ENCODE measurements around the gene SCYGR1.
A peak's percentile ranks its signal among the peaks of the same experiment; 100 is the strongest.
"Not testable (repeated sequence)": the region's sequence is repeated elsewhere in the genome, so short reads cannot be mapped to it uniquely, and the experiment has no call there.

The SCYGR1 gene

GRCh38 chr2:227387583-227387982 lies at the start of gene SCYGR1:
Gene SCYGR1 (minus strand): TSS chr2:227387949. CDS start chr2:227387949, 0 bp downstream.
- peak within 1 kb of the TSS; percentile 98 for H3K27ac ChIP-seq (ENCODE audit: low read depth, low read length)
- not testable (repeated sequence) for H2AFZ ChIP-seq (ENCODE audit: low read length, unreplicated experiment); H3K27me3 ChIP-seq (ENCODE audit: insufficient read depth, low read length); H3K4me1 ChIP-seq (ENCODE audit: control insufficient read depth, insufficient read depth, low read length, unreplicated experiment); H3K4me3 ChIP-seq (ENCODE audit: low read depth, low read length); H3K79me2 ChIP-seq (ENCODE audit: control insufficient read depth, insufficient read depth, low read length, unreplicated experiment); H3K36me3 ChIP-seq (ENCODE audit: insufficient read depth, low read length)

- Histone ChIP-seq H3K27ac (ENCODE audit: low read depth, low read length) (no peak overlapping the region), H3K36me3 (ENCODE audit: insufficient read depth, low read length) (no peaks in the 10 kb centered on the region), H3K79me2 (ENCODE audit: control insufficient read depth, insufficient read depth, low read length, unreplicated experiment) (no peaks in the 10 kb centered on the region), H3K4me3 (ENCODE audit: low read depth, low read length) (no peak overlapping the region), H3K27me3 (ENCODE audit: insufficient read depth, low read length) (no peaks in the 10 kb centered on the region), H3K4me1 (ENCODE audit: control insufficient read depth, insufficient read depth, low read length, unreplicated experiment) (no peaks in the 10 kb centered on the region), H2AFZ (ENCODE audit: low read length, unreplicated experiment) (no peak overlapping the region)
Observed at GRCh38 chr2:227436436-227437174, 48.9 kb upstream of the SCYGR1 start.

- peaks cover 7% of the 10 kb centered on the region for H3K4me1 ChIP-seq (ENCODE audit: control insufficient read depth, insufficient read depth, low read length, unreplicated experiment)
- H3K27me3 ChIP-seq (ENCODE audit: insufficient read depth, low read length), result no peaks in the 10 kb centered on the region
- no peak overlapping the region for H3K4me3 ChIP-seq (ENCODE audit: low read depth, low read length)
- no peak overlapping the region for H3K27ac ChIP-seq (ENCODE audit: low read depth, low read length)
- no peaks in the 10 kb centered on the region for H3K36me3 ChIP-seq (ENCODE audit: insufficient read depth, low read length)
- H3K79me2 ChIP-seq (ENCODE audit: control insufficient read depth, insufficient read depth, low read length, unreplicated experiment), result no peaks in the 10 kb centered on the region
- no peak overlapping the region for H2AFZ ChIP-seq (ENCODE audit: low read length, unreplicated experiment)
Observed at GRCh38 chr2:227433171-227433570, 45.4 kb upstream of the SCYGR1 start.

- no peaks in the 10 kb centered on the region for H3K79me2 ChIP-seq (ENCODE audit: control insufficient read depth, insufficient read depth, low read length, unreplicated experiment)
- 0 out of 2 replicates have a peak overlapping the region, but pooled peaks have one; percentile 34 for H3K4me3 ChIP-seq (ENCODE audit: low read depth, low read length)
- H3K27ac ChIP-seq (ENCODE audit: low read depth, low read length), result peak overlapping the region; percentile 4; the same call in 1 of the 2 replicates
- H3K4me1 ChIP-seq (ENCODE audit: control insufficient read depth, insufficient read depth, low read length, unreplicated experiment), result peaks cover 7% of the 10 kb centered on the region
- H3K27me3 ChIP-seq (ENCODE audit: insufficient read depth, low read length), result no peaks in the 10 kb centered on the region
- H2AFZ ChIP-seq (ENCODE audit: low read length, unreplicated experiment), result peak overlapping the region; percentile 83
- no peaks in the 10 kb centered on the region for H3K36me3 ChIP-seq (ENCODE audit: insufficient read depth, low read length)
Observed at GRCh38 chr2:227430639-227431038, 42.9 kb upstream of the SCYGR1 start.

- H3K27me3 ChIP-seq (ENCODE audit: insufficient read depth, low read length), result no peaks in the 10 kb centered on the region
- no peaks in the 10 kb centered on the region for H3K36me3 ChIP-seq (ENCODE audit: insufficient read depth, low read length)
Observed at GRCh38 chr2:227428731-227429285, 41.1 kb upstream of the SCYGR1 start.

GRCh38 chr2:227423656-227424499 lies 36.1 kb upstream of the SCYGR1 start:
- no peaks in the 10 kb centered on the region for H3K27me3 ChIP-seq (ENCODE audit: insufficient read depth, low read length)
- no peak overlapping the region for H2AFZ ChIP-seq (ENCODE audit: low read length, unreplicated experiment)
- no peak overlapping the region for H3K27ac ChIP-seq (ENCODE audit: low read depth, low read length)
- H3K4me3 ChIP-seq (ENCODE audit: low read depth, low read length), result no peak overlapping the region
- no peaks in the 10 kb centered on the region for H3K4me1 ChIP-seq (ENCODE audit: control insufficient read depth, insufficient read depth, low read length, unreplicated experiment)
- H3K36me3 ChIP-seq (ENCODE audit: insufficient read depth, low read length), result no peaks in the 10 kb centered on the region
- H3K79me2 ChIP-seq (ENCODE audit: control insufficient read depth, insufficient read depth, low read length, unreplicated experiment), result no peaks in the 10 kb centered on the region

More at GRCh38 chr2:227428731-227429285, 41.1 kb upstream of the SCYGR1 start:
- H3K4me1 ChIP-seq (ENCODE audit: control insufficient read depth, insufficient read depth, low read length, unreplicated experiment), result peaks cover 7% of the 10 kb centered on the region
- H3K4me3 ChIP-seq (ENCODE audit: low read depth, low read length), result no peak overlapping the region
- H3K27ac ChIP-seq (ENCODE audit: low read depth, low read length), result no peak overlapping the region
- H2AFZ ChIP-seq (ENCODE audit: low read length, unreplicated experiment), result no peak overlapping the region
- H3K79me2 ChIP-seq (ENCODE audit: control insufficient read depth, insufficient read depth, low read length, unreplicated experiment), result no peaks in the 10 kb centered on the region

GRCh38 chr2:227420087-227421052 lies 32.6 kb upstream of the SCYGR1 start:
- H3K27ac ChIP-seq (ENCODE audit: low read depth, low read length), result no peak overlapping the region

GRCh38 chr2:227416701-227417100 lies 29.0 kb upstream of the SCYGR1 start:
- no peaks in the 10 kb centered on the region for H3K79me2 ChIP-seq (ENCODE audit: control insufficient read depth, insufficient read depth, low read length, unreplicated experiment)
- H3K27ac ChIP-seq (ENCODE audit: low read depth, low read length), result 0 out of 2 replicates have a peak overlapping the region, but pooled peaks have one; percentile 73
- H3K36me3 ChIP-seq (ENCODE audit: insufficient read depth, low read length), result no peaks in the 10 kb centered on the region
- no peaks in the 10 kb centered on the region for H3K27me3 ChIP-seq (ENCODE audit: insufficient read depth, low read length)
- H3K4me1 ChIP-seq (ENCODE audit: control insufficient read depth, insufficient read depth, low read length, unreplicated experiment), result peaks cover 16% of the 10 kb centered on the region
- no peak overlapping the region for H2AFZ ChIP-seq (ENCODE audit: low read length, unreplicated experiment)
- H3K4me3 ChIP-seq (ENCODE audit: low read depth, low read length), result no peak overlapping the region

More at GRCh38 chr2:227420087-227421052, 32.6 kb upstream of the SCYGR1 start:
- H3K4me1 ChIP-seq (ENCODE audit: control insufficient read depth, insufficient read depth, low read length, unreplicated experiment), result peaks cover 7% of the 10 kb centered on the region
- H2AFZ ChIP-seq (ENCODE audit: low read length, unreplicated experiment), result no peak overlapping the region
- H3K79me2 ChIP-seq (ENCODE audit: control insufficient read depth, insufficient read depth, low read length, unreplicated experiment), result no peaks in the 10 kb centered on the region
- H3K36me3 ChIP-seq (ENCODE audit: insufficient read depth, low read length), result no peaks in the 10 kb centered on the region
- no peak overlapping the region for H3K4me3 ChIP-seq (ENCODE audit: low read depth, low read length)
- H3K27me3 ChIP-seq (ENCODE audit: insufficient read depth, low read length), result no peaks in the 10 kb centered on the region

GRCh38 chr2:227415538-227416424 lies 28.0 kb upstream of the SCYGR1 start:
- H3K27ac ChIP-seq (ENCODE audit: low read depth, low read length), result peak overlapping the region; percentile 73
- H3K79me2 ChIP-seq (ENCODE audit: control insufficient read depth, insufficient read depth, low read length, unreplicated experiment), result no peaks in the 10 kb centered on the region
- H3K27me3 ChIP-seq (ENCODE audit: insufficient read depth, low read length), result no peaks in the 10 kb centered on the region
- no peak overlapping the region for H3K4me3 ChIP-seq (ENCODE audit: low read depth, low read length)
- H3K36me3 ChIP-seq (ENCODE audit: insufficient read depth, low read length), result no peaks in the 10 kb centered on the region
- peaks cover 23% of the 10 kb centered on the region for H3K4me1 ChIP-seq (ENCODE audit: control insufficient read depth, insufficient read depth, low read length, unreplicated experiment)
- peak overlapping the region; percentile 11 for H2AFZ ChIP-seq (ENCODE audit: low read length, unreplicated experiment)

Measured in ACC112 (cell line).